ENCODE data around the gene GNG4.
"Not testable (repeated sequence)": the region's sequence is repeated elsewhere in the genome, so short reads cannot be mapped to it uniquely, and the experiment has no call there.

Gene GNG4

DNA sequence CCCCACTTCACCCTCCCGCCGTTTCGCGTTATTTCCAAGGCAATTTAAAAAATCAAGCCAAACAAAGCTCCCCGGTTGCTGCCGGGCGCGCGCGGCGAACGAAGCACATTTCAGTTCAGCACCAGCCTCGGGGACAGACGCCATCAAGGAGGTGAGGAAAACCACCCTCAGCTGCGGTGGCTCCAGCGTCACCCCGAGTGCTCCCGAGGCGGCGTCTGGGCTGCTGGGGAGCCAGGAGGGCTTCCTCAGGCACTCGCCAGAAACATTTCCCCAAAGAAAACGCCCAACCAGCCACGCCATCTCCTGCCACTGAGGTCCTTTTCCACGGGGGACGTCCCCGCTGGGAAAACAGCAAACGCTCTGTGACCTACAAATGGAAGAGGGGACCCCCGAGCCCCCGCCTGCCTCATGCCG is 623 bp downstream of the GNG4 start:
- DNase-seq: peak; percentile 71

DNA sequence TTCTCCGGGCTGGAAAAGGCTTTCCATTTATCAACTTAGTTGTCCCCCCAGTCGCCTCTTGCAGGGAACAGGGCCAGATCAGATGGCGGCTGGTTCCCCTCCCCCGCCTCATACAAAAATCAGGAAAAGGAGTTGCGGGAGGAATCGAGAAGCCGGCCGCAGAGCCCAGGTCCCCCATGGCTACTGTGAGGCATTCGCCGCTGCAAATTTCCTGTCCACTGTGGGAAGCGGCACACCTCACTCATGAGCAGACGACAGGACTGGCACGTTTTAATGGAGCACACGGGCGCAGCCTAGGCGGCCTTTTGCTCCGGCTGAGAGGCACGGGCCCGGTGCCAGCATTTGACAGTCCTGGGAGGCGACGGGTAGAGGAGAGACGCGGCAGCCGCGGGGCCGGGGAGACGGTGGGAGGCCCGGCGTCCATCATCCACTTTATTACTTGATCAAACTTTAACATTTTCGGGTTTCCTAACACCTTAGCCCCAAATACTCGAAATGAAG is 1.1 kb downstream of the GNG4 start:
- DNase-seq: no peak

DNA sequence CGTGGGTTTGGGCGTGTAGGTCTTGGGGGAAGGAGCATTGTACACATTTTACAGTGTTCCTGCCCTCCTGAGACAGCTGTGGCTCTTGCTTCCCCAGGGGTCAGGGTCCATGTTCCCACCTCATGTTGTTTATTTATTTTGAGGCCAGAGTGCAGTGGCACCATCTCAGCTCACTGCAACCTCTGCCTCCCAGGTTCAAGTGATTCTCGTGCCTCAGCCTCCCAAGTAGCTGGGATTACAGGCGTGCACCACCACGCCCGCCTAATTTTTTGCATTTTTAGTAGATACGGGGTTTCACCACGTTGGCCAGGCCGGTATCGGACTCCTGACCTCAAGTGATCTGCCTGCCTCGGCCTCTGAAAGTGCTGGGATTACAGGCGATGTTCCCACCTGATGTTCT is 2.0 kb downstream of the GNG4 start:
- DNase-seq: not testable (repeated sequence)

DNA sequence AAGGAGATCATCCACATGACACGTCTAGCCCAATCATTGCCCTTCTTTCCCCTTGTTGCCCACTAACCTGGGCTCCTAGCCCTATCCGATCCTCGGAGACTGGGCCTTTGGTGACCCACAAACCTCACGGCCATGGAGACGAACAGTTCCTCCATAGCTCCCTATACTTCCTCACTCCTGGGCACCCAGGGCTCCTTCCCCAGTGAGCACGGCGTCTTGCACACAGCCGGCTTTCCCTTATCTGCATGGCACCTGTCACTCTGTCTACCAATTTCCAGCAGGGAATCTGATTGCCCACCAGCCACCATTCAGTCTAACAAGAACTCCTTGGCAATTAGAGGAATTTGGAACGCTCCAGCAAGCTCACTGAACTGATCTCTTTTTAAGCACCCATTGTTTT is 3.1 kb downstream of the GNG4 start:
- DNase-seq: no peak

DNA sequence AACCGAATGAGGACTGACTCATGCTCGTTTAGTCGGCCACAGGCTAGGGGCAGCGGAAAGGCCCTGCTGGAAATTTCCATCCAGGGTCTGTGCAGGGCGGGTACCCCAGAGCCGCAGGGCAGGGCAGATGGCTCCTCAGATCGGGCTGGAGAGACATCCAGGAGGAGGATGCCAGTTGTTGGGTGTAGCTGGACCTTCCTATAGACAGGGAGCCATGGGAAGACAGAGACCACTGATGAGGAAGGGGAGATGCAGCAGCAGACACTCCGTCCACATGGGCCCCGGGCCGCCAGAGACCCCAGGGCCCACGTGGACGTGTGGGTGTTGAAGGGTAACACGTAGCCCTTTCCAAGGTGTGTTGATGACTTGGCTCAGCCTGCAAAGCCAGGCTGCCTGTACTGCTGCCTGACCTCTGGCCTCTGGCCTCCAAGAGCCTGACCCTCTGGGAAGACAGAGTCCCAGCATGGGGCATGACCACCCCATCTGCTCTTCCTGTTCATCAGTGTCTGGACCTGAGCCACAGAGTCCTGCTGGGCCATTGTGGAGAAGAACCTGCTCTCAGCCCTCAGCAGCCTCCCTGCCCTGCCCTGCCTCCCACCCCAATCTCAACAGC is 4.8 kb downstream of the GNG4 start:
- no peak for DNase-seq

DNA sequence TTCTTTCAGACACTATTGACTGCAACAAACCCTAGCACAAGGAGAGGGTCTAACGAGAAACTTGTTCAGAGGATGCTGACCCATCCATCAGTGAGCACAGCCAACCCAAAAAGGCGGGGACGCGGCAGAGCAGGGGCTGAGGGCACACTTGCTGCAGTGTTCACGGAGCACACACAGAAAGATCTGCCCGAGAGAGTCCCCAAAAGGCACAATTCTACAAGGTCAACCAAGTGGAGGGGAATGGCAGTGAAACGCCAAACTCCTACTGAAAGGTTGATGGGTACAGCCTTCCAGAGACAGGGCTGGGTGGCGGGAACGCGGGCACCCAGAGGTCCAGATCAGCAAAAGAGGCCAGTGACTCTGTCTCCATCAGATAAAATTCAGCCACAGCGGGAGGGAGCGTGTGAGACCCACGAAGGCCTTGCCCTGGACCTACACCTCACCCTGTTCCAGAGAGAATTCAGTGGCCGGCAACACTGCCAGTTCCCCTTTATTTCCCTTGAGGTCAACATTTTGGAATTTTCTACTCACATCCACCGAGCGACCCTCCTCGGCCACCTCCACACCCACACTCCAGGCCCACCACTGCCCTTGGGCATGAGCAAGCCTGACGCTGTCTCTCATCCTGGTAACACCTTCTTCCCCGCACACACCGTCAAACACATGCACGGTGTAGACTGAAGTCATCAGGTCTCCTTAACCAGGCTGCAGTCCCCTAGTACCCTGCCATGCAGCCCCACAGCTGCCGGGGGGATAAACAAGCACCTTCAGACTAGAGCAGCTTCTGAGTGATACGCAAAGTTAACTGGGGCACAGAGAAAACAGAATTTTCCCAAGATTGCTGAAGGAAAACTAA is 5.5 kb downstream of the GNG4 start:
- DNase-seq: no peak

DNA sequence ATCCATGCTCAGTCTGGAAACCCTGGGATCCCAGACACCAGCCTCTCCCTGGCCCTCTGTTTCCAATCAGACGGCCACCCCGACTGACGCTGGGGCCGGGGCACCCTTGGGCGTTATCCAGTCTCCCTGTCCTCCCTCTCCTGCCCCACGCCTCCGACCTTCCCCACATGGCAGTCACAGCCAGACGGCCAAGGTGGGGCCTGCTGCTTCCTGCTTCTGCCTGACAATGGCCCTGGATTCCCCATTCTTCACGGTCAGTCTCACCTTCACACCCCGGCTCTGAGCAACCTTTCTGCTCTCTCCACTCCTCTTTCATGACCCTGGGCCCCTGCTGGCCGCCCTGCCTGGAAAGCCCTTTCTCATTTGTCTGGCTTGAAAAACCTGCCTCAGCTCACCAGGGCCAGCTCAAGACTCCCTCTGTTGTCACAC is 6.6 kb downstream of the GNG4 start:
- no peak for DNase-seq

DNA sequence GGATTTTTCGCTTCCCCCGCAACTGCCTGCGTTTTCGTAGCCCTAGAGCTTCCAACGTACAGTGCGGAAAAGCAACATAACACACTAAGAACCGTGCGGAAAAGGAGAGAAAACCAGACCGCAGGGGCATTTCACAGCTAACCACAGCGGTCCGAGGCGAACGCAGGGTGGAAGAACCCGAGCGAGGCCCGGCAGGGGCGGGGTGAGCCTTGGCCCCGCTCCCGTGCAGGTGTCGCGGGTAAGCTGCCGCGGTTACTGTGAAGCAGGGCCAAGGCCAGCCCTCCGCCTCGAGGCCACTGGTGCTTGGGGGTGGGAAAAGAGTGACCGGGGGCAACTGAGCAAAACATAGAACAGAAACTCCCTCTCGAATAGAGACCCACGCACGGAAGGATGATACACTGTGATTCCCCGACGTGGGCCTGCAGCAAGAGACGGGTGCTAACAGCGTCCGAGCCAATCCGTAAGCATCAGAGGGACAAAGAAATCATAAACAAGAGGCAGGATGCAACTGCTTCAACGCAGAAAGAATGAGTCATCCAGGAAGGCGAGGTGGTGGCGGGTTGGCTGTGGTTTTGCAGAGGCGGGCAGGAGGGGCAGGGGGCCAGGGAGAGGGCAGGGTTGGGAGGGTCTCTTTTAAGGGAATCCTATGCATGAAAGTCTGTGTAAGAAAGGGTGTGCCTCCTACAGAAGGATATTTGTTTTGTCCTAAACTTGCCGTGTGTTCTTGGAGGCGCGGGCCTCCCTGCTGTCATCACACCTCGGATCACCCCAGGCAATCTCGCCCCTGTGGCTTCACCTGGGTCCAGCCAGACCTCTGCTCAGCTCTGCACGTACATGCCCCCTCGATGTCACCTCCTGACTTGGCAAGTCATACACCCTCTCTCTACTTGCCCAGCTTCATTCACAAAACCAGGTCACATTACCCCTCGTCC is 7.3 kb downstream of the GNG4 start:
- DNase-seq: no peak

DNA sequence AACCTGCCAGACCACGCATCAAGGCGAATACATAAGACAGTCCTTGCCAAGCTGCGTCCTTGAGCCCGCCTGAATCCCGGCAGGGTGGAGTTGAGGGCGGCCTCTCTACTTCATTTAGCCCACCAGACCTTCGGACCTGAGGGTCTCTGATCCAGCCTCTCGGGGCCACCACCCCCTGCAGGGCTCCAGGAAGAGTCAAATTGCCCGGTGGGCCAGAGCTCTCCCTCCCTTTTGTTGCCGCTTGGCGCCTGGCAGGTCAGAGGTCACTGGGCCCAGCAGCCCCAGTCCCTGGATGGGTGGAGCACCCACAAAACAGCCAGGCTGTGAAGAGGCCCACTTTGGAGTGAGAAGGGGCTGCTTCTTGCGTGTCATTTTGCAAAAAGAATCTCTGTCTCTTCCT is 9.0 kb downstream of the GNG4 start:
- no peak for DNase-seq

DNA sequence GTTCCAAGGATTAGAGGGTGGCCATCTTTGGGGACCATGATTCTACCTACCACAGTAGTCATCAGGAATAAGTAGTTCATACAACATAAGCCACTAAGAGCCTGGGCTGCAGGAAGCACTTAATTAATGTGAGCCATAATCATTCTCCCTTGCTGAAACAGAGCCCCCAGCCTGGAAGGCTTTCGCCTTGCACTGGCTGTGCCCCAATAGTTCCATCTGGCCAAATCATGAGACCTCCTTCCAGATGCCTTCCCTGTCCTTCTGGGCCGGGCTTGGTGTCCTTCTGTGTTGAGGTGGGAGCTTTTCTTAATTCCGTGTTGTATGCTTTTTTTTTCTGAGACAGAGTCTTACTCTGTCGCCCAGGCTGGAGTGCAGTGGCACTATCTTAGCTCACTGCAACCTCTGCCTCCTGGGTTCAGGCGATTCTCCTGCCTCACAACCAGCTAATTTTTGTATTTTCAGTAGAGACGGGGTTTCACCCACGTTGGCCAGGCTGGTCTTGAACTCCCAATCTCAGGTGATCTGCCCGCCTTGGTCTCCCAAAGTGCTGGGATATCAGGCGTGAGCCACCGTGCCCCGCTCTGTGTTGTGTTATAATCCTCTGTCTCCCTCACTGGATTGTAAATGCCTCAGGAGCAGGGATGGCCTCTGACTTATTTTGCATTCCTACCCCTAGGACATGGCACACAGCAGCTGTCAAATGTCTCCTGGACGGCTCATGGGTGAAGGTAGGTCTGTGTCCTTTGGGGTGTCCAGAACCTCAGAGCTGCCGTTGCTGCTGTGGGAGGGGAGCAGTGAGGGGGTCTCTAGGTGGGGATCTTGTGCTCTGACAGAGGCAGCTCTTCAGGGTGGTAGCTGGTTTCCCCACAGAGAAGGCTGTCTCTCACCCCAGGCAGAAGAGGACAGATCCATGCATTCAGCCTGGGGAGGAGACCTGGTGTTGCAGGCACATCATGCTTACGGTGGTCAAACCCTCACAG is 10.1 kb downstream of the GNG4 start:
- DNase-seq: no peak

DNA sequence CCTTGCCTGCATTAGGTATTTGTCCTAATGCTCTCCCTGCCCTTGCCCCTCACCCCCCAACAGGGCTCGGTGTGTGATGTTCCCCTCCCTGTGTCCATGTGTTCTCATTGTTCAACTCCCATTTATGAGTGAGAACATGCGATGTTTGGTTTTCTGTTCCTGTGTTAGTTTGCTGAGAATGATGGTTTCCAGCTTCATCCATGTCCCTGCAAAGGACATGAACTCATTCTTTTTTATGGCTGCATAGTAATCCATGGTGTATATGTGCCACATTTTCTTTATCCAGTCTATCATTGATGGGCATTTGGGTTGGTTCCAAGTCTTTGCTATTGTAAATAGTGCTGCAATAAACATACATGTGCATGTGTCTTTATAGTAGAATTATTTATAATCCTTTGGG is 11.0 kb downstream of the GNG4 start:
- DNase-seq: not testable (repeated sequence)

DNA sequence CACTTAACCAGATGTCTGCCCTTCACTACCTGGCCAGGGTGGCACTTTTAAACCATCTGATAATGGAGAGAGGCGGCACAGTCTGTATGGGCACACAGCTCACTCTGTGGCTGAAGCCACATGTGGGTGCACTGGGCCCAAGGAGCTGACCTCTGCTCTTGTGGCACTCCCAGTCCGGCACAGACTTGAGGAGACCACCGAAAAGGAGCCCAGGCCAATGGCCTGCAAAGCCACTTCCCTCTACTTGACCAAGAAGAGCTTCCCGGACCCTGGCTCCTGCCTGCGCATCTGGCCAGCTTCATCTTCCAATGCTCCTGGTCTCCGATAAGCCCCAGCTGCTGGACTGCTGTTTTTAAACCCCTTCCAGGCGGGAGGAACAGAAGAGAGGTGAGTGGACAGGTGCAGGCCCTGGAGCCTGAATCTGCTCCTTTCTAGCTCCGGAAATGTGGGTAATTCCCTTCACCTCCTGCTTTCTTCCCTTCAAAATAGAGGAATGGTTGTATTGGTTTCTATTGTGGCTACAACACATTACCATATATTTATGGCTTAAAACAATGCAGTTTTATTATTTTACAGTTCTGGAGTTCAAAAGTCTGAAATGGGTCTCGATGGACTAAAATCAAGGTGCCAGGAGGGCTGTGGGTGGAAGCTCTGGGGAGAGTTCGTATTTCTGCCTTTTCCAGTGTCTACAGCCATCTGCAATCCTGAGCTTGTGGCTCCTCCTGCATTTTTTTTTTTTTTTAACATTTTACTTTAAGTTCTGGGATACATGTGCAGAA is 11.6 kb downstream of the GNG4 start:
- DNase-seq: no peak

DNA sequence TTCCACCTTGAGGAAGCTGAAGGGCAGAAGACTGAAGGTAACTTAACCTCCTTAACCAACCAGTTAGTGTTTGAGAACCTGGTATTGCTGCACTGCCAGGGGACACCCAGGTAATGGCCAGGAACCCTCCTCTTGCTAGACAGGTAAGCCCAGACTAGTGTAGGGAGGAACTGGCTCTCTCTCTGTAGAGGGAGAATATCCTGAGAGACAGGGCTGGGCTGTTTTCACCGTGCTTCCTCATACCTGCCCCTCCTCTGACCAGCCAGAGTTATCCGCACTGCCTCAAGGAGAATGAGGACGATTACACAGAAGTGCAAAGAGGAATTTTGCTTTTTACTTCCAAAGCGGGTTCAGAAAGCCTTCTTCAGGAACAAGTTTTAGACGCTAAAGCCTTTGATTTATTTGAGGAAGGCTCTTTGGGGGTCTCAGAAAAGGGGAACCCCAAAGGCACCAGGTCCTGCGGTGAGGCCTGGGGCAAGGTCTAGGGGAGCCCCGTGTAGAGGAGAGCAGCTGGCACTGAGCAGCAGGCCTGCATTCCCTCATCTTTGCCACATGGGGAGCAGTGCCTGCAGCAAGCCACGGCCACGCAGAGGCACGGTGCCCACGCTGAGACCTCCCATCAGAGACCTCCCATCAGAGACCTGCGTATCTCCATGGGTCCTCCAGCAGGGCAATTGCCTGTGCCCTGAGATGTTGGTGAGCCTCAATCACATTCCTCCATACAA is 13.5 kb downstream of the GNG4 start:
- no peak for DNase-seq

DNA sequence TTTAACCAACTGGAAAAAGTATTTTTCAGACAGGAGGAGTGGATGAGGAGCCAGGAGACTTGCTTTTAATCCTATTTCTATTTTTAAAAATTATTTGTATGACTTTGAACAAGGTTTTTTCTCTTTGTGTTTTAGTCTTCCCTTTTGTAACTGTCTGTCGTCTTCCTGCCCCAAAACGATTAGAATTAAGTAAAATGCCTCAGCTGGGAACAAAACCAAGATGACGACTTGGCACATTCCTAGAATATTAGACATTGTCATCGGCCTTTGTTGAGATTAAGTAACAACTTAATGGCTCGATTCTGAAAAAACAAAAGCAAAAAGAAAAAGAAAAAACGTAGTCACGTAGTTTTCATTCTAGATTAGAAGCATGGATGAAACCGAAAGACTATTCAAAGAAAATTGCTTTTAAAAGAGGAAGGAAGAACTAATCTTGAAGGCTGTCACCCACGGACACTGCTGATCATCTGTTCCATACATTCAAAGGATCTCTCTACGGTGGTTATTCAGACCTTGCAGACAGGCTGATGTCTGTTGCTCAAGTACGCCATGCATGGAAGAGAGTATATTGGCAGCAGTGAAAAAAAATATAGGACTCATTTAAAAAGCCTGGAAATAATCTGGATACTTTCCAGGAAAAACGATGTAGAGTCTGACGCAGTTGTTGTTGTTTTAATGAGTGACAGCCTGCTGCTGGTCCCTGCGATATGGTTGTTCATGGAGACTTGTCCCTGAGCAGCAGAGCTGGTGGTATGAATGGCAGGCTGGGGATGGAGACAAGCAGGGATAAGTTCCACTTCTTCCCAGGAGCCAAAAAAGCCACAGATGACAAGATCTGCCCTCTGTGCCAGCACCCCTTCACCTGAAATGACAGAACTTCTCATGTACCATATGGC is 16.8 kb downstream of the GNG4 start:
- no peak for DNase-seq

DNA sequence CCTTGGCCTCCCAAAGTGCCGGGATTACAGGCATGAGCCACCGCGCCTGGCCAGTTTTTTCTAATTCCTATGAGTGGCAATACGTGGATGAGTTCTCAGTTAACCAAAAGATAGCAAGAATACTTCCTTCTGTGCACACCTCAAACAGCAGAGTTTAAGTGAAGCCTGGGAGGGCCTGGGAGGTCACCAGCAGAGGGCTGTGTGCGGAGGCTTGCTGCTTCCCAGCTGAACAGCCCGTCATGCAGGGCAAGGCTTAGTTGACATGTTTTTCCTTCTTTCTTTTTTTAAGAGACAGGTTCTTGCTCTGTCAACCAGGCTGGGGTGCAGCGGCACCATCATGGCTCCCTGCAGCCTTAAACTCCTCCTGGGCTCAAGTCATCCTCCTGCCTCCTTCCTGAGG is 17.8 kb downstream of the GNG4 start:
- no peak for DNase-seq

DNA sequence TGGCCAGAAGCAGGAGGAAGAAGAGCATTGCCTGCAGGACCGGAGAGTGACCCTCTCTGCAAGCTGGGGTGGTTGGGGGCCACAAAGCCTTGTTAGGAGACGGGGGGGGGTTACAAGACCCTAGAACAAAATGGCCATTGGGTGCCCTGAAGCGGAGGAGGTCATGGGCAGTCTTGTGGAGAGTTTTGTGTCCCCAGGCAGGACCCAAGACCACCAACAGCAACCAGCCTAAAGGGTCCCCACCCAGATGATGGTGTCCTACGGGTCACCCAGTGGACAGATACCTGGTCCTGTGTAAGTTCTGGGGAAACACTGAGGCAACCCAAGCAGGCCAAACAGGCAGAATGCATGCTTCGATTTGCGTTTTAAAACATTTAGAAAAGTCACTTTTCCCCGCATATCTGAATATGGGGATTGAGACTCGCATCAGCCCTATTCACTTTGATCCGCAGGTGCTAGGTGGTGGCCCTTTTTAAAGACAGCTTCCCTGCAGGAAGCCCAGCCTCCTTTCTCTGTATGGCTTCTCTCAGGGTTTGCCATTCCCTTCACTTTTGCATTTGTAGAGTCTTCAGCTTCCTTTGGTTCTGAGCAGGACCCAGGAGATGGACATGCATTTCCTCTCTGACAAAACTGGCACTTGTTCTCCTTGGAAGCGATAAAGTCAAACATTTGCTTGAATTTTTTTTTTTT is 21.1 kb downstream of the GNG4 start:
- no peak for DNase-seq

DNA sequence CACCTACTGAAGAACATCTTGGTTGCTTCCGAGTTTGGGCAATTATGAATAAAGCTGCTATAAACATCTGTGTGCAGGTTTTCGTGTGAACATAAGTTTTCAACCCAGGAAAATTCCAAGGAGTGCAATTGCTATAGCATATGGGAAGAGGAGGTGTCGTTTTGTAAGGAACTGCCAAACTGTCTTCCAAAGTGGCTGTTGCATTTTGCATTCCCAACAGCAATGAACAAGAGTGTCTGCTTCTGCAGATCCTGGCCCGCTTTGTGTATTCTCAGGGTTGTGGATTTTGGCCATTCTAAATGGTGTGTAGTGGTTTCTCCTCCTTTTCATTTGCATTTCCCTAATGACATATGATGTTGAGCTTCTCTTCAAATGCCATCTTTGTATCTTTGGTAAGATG is 23.8 kb downstream of the GNG4 start:
- no peak for DNase-seq

DNA sequence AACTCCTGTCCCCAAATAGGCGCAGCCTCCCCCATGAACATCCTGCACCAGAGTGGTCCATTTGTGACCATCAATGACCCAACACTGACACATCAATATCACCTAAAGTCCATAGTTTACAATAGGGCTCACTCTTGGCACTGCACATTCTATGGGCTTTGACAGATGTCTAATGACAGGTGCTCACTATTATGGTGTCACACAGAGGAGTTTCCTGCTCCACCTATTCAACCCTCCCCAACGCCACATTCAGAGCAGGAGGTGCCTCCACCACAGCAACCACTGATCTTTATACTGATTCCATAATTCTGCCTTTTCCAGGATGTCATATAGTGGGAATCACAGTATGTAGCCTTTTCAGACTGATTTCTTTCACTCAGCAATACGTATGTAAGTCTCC is 24.2 kb downstream of the GNG4 start:
- no peak for DNase-seq

All from left hindlimb (tissue), 1 donor.